ENCODE data around the gene TCOF1.

The TCOF1 gene, protein sequence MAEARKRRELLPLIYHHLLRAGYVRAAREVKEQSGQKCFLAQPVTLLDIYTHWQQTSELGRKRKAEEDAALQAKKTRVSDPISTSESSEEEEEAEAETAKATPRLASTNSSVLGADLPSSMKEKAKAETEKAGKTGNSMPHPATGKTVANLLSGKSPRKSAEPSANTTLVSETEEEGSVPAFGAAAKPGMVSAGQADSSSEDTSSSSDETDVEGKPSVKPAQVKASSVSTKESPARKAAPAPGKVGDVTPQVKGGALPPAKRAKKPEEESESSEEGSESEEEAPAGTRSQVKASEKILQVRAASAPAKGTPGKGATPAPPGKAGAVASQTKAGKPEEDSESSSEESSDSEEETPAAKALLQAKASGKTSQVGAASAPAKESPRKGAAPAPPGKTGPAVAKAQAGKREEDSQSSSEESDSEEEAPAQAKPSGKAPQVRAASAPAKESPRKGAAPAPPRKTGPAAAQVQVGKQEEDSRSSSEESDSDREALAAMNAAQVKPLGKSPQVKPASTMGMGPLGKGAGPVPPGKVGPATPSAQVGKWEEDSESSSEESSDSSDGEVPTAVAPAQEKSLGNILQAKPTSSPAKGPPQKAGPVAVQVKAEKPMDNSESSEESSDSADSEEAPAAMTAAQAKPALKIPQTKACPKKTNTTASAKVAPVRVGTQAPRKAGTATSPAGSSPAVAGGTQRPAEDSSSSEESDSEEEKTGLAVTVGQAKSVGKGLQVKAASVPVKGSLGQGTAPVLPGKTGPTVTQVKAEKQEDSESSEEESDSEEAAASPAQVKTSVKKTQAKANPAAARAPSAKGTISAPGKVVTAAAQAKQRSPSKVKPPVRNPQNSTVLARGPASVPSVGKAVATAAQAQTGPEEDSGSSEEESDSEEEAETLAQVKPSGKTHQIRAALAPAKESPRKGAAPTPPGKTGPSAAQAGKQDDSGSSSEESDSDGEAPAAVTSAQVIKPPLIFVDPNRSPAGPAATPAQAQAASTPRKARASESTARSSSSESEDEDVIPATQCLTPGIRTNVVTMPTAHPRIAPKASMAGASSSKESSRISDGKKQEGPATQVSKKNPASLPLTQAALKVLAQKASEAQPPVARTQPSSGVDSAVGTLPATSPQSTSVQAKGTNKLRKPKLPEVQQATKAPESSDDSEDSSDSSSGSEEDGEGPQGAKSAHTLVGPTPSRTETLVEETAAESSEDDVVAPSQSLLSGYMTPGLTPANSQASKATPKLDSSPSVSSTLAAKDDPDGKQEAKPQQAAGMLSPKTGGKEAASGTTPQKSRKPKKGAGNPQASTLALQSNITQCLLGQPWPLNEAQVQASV (N-terminal part only)

DNA sequence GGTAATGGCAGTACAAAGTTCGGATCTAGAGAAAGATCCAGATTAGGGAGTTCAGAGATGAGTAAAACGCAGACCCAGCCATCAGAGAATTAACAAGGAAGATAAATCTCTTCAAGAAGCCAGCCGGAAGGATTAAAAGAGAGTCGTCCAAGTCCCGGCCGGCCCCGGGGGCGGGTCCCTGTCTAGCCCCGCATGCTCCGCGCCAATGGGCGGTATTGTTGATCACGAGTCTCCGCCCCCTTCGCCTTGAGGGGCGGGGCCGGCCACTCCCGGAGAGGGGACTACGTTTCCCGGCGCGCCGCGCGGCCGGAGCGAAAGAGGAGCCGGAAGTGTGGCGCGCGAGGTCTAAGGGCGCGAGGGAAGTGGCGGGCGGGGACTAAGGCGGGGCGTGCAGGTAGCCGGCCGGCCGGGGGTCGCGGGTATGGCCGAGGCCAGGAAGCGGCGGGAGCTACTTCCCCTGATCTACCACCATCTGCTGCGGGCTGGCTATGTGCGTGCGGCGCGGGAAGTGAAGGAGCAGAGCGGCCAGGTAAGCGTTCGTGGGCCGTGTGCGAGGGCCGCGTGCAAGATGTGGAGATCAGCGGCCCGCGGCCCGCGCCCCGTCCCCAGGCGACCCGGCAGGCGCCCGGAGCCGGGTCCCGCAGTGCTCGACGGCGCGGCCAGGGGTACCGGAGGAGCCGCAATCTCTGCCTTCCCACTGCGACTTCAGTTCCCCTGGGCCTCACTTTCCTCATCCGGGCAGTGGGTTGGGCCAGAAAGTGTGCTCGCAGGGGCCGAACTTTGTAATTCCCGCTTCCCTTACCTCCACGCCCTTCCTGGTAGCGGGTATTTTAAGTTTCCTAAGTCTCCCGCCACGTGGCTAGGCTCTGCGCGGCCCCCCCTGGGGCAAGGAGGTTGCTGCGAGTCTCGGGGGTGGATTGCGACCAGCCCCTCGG lies at the start of gene TCOF1:
TSS of gene TCOF1 (plus strand) at position 372 of the 935 bp plus-strand sequence. CDS start at position 422, 50 bp downstream.
- peak; percentile 98 for DNase-seq

DNA sequence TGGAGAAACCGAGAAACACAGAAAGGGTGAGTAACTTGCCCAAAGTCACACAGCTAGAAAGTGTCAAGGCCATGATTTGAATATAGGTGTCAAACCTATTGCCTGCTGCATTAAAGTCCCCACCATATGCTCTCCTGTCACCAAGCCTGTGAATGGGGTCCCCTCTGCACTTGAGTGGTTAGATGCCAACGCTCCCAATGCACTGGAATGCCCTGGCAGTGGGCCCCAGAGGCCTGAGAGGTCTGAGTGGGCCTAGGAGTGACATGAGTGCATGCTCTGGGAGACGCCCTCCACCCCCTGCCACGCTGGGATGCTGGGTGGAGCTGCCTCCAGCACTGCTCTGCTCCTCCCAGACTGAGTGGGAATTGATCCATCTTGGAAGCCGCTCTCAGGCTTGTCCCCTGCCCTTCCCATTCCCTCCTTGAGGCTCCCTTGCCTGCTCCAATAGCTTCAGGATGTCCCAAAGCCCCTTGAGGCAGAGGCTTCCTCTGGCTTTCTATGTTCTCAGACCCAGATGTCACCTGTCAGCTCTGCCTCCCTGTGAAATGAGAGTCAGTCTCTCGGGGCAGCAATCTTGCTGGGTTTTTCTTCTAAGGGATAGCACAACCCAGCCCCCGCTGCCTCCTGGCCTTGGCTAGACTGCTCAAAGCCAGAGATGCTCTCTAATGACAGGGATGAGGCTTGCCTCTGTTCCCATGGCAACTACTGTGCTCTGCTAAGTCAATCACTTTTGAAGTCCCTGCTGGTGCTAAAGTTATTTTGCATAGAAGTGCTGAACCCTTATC lies 48.2 kb upstream of the TCOF1 start:
- peak; percentile 86 for DNase-seq

DNA sequence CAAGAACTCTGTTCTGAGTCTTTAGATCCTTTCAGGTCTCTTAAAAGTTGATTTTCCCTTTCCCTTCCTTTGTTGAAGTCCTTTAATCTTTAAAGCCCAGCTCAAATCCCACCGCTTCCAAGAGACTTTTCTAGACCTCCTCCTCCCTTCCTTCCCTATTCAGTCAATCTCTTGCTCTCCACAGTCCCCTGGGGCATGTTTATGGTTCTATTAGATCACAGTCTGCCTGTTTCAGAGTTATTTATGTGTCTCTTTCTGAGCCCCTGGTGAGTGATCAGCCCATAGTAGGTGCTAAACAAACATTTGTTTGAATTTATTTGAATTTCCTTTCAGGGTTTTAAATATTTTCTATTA lies 47.6 kb upstream of the TCOF1 start:
- DNase-seq = no peak

DNA sequence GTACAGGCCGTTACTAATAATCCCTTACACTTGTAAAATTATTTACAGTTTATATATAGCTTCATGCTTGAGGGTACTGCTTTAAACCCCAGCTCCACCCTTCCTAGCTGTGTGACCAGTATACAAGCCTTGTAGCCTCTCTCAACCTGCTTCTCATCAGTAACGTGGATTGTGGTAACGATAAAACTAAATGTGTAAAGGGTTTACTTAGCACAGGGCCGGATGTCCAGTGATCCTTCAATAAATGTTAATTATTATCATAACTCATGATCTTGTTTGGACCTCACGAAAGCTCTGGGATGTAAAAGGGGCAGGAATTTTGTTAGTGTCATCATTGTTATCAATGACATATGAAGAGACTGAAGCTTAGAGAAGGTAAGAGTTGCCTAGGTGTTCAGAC lies 47.3 kb upstream of the TCOF1 start:
- no peak for DNase-seq

DNA sequence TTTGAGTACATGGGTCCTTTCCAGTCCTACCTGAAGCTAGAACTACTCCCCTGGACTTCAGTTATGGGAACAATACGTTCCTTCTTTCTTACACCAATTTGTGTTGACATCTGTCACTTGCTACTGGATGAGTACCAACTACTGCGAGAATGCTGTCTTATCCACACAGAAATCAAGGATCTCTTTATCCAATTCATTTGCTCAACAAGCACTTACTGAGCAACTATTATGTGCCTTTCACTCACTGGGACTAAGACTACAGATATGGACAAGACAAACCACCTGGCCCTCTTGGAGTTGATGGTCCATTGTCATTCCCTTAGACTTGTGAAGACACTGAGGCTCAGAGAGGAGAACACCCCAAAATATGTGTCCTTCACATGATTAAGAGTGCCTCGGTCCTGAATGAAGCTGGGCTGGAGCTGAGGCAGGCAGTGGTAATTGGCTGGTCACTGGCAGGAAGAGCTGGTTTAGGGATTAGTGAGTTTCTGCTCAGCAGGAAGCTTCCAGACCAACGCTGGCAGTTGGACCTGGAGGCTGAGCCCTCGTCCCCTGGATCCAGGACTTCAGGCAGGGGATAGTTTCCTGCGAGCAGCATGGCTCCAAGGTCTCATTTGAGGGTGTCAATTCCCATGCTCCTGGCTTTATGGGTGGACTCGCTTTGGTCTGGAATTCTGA lies 46.3 kb upstream of the TCOF1 start:
- DNase-seq = no peak

DNA sequence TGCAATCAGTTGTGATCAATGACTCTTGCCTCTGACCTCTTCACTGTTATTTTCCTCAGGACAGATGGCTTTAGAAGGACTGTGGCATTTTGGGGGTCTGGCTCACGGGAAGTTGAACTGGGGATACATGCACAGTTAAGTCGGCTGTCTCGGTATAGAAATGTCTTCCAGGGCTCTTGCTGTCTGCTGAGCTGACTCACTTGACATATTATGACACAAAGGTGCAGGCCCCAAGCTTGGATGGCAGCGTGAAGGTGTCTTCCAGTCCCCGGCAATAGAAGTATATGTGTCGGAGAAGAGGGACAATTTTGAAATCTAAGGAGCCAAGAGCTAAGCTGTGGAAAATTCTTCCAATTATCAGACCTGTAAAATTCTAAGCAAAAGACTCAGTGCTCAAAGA lies 45.0 kb upstream of the TCOF1 start:
- DNase-seq = no peak

DNA sequence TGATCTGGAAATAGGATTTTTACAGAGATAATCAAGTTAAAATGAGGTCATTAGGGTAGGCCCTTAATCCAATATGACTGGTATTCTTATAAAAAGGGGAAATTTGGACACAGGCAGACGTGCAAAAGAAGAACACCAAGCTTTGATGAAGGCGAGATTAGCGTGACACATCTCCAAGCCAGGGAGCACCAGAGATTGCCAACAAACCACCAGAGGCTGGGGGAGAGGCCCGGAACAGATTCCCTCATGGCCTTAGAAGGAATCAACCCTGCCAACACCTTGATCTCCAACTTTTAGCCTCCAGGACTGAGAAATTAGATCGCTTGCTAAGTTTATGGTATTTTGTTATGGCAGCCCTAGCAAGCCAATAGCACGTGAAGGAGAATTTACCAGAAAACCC lies 44.0 kb upstream of the TCOF1 start:
- no peak for DNase-seq

DNA sequence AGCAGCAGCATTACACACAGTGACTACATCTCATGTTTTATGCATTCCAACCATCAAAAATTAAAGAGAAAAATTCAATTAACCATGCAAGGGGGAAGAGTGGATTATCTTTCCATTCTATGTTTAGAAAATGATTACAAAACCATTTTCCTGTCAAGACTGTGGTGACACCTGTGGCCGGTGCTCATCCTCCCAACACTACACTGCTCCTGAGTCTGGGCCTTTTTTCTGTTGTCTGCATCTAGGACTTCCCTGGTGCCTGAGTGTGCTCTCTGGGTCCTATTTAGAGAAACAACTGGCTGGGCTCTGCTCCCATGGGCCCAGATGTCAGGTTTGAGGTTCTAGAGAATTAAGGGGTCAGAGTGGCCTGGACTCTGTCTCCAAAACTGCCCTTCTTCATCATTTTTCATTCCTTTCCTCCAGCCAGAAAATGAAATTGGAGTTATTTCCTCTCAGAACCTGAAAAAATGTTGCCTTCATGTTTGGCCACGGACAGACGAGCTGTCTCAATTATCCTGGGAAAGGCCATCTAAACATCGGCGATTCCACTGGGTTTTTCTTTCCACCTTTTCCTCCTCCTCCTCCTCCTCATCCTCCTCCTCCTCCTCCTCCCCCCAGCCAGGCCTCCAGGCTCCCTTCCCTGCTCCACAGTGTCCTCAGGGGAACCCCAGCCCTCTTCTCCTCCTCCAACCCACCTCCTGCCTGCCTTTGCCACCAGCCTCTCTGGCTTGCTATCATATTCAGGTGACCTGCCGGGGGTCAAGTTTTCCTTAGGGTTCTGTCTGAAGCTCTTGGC lies 43.4 kb upstream of the TCOF1 start:
- DNase-seq = no peak

DNA sequence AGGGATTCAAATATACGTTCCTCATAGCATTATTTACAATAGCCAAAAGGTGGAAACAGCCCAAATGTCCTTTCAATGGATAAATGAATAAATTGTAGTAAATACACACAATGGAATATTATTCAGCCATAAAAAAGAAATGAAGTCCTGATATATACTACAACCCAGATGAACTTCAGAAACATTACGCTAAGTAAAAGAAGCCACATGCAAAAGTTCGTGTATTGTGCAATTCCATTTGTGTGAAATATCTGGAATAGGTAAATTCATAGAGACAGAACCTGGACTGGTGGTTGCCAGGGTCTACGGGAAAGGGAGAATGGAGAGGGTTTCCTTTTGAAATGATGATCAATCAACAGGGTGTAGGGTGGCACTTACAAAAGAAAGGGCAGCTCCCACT lies 42.3 kb upstream of the TCOF1 start:
- DNase-seq = no peak

DNA sequence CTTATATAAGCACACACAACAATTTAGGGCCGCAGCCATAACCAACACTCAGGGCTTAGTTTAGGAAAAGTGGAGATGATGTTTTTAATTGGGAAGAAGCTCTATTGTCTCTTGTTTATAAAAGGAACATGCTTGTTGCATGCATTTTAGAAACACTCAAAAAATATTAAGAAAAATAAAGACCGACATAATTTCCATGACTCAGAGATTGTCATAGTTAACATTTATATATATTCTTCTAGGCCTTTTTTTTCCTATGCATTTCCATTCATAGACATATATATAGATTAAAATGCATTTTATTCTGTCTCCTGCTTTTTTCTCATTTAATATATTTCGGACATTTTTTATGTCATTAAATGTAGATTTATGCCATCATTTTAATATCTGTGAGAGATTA lies 41.2 kb upstream of the TCOF1 start:
- DNase-seq = no peak

DNA sequence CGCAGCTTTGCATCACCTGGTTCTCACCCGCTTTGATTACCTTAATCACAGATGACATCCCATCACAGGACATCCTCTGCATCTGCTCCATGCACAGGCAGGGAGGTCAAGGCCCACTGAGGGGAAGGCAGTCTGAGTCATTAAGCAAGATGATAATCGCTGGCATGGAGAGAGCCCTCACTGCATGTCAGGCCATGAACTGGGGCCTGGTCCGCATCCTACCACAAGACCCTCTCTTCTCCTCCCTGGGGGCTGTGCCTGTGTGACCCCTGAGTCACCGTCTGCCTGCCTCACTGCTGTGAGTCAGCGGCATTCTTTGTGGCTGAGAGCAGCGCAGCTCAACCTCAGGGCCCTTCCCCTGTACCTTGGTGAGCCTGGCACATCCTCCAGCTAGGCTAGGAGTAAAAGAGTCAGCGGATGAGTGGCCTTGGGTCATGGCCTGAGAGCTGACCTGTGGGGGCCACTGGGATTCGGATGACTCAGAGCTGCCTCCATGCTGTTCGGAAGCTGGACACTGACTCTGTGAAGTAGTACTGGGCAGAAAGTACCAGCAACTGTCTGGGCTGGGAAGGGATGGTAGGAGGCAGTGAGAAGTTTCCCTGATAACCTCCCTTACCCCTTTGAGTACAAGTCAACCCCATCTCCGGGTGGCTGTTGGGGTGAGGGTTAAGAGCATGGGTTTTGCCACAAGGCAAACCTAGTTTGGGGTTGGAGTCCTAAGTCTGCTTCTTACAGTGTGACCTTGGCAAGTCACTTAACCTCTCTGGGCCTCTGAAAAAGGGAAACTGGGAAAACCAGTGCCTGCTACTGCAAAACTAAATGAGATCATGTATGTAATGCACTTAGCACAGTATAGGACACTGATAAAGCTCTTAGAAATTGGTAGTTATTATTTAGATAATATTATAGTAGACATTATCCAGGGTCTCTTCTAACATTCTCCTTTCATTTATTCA lies 40.2 kb upstream of the TCOF1 start:
- DNase-seq = peak; percentile 100

DNA sequence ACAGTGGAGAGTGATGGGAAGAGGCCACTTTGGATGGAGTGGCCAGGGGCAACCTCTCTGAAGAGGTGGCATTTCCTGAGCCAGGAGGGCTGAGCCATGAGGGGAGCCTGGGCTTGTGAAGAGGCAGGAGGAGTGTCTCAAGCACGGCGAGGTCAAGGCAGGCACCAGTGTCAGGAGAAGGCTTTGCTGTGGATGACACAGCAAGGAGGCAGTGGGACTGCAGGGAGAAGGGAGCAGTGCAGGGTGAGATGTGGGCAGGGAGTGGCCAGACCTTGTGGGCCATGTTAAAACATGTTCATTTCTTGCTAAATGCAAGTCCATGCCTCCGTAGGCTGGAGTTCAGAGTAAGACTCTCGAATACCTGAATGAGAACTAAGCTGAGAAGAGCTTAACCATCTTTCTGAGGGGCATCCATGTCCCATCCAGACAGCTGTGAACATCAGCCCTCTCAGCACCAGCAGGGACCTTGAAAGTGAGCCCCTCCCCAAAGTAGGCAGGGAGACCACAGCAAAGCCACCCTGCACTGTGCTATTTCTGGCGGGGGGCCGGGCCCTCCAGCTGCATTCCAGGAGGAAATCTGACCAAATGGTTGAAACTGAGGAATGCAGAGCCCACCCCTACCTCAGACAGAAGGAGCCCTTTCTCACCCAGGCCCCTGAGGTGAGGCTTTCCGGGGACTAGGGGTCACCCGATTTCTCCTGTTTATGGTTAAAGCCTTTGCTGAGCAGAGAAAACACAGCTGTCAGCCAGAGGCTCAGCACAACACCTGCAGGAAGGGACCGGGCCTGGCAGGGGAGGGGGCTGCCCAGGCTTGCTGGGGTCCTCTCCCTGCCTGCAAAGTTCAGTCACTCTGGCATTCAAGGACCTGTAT lies 38.6 kb upstream of the TCOF1 start:
- DNase-seq = peak; percentile 73

DNA sequence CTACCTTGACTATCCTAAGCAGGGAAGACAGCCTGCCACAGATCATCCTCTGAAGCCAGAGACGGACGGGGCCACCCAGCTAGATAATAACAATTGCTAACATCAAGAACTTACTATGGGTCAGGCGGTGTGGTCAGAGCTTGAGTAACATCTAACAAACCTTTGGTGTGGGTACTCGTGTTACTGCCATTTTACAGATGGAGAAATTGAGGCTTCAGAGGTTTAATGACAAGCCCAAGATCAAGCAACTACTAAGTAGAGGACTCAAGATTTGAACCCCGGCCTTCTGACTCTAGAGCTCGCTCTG lies 38.1 kb upstream of the TCOF1 start:
- DNase-seq = no peak

DNA sequence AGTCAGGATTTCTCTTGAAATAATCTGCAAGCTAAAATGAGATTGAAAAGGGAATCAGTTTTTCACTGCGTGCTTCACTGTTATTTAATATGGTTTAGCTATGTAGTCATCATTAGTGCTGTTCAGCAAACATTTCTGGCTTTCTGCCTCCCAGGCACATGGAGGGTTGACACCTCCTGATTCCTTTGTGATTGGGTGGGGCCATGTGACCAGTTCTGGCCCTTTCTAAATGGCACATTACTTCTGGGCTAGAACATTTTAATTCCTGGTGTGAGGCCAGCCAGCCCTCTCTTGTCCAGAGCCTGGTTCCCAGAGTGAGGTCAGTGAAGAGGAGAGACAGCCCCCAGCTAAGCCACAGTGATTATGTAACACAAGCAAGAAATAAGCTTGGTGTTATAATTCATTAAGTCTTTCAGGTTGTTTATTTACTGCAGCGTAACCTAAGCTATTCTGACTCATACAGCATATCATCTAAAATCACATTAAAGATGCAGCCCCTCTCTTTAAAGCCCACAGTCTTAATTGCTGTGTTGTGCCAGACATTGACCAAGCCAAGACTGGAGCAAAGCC lies 37.4 kb upstream of the TCOF1 start:
- DNase-seq = peak; percentile 89

DNA sequence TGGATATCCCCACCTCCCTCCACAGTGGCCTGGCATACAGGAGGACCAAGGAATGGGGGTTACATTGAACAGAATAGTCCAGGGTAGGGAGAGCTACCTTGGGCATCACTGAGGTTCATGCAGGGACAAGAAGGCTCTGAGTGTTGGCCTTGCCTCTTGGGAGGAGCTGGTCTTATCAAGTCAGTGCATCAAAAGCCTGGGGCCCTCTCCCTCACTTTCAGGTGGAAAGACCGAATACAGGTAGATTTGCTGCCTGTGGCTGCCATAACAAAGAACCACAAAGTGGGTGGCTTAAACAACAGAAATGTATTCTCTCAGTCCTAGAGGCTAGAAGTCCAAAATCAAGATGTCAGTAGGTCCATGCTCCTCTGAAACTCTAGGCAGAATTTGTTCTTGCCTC lies 36.3 kb upstream of the TCOF1 start:
- DNase-seq = no peak

DNA sequence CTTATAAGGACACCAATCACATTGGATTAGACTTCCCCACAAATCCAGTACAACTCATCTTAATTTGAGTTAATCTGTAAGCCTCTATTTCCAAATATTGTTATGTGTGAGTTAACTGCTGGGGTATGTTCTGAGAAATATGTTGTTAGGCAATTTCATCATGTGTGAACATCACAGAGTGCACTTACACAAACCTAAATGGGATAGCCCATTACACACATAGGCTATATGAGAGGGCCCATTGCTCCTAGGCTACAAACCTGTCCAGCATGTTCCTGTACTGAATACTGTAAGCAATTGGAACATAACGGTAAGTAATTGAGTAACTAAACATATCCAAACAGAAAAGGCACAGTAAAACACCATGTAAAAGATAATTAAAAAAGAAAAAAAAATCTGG lies 35.7 kb upstream of the TCOF1 start:
- no peak for DNase-seq

DNA sequence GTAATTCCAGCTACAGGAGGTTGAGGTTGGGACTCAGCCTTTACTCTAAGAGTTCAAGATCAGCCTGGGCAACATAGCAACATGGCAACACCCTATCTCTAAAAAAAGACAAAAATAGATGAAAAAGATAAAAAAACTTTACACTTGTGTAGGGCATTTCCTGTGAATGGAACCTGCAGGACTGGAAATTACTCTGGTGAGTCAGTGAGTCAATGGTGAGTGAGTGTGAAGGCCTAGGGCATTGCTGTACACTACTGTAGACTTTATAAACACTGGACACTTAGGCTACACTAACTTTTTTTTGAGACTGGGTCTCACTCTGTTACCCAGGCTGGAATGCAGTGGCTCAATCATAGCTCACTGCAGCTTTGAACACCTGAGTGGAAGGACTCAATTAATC lies 35.3 kb upstream of the TCOF1 start:
- DNase-seq = peak; percentile 66

Data from islet precursor cell (in vitro differentiated cells).